GM18909 (cell line): ENCODE measurements around the gene PCSK2.

Experiments
- ATAC-seq: cut with Tn5 transposase; IDR thresholded peaks from one replicate; pipeline ENCODE4 v1.9.1; 2021; ENCODE audit warnings: mild to moderate bottlenecking; ENCODE audit not compliant: unreplicated experiment, poor library complexity

The PCSK2 gene

DNA sequence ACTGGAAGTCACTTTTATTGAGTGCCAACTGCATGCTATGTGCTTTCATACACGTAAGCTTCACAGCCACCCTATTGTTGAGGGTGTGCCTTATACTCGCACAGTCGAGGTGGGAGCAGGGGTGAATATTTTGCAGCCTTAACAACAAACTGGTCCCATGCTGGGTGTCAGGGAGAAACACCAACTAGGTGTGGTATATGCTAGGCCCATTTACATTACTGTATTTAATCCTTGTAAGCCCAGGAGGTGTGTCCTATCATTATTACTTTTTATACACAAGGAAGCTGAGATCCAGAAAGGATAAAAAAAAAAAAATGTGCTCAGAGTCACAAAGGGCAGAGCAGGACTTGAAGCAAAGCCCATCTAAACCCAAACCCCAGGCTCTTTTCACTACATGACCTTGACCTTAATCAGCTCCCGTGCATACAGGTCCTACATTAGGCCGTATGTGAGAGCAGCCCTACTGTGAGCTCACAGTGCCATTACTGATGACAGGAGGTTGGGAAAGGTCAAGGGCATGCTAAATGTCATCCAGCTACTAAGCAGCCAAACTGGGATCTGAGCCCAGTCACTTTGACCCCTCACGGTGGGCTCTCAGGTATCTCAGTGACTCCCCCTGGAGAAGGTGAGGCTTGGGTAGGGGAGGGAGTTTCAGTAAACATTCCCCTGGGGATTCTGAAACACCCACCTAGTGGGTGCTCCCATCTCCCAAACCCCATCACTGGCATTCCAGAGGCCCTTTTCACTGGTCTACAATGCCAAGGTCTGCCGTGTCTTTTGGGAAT, 242.6 kb downstream of the PCSK2 start:
- ATAC-seq: no peak

DNA sequence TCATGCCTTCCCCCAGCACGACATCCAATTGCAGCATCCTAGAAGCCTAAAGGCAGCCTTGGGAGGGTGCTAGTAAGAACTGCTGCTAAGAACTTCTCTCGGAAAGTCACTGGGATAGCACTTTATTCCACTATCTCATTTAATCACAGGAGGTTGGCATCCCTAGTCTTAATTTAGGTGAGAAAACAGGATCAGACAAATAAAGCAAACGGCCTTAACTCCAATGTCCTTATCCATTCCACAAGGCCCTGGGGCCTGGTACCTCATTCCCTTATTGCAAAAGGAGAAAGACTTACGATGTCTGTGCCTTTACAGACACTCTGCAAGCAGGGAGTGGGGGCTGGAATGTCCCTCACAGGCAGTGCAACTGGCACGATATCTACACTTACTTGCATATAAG, 243.7 kb downstream of the PCSK2 start:
- no peak for ATAC-seq

DNA sequence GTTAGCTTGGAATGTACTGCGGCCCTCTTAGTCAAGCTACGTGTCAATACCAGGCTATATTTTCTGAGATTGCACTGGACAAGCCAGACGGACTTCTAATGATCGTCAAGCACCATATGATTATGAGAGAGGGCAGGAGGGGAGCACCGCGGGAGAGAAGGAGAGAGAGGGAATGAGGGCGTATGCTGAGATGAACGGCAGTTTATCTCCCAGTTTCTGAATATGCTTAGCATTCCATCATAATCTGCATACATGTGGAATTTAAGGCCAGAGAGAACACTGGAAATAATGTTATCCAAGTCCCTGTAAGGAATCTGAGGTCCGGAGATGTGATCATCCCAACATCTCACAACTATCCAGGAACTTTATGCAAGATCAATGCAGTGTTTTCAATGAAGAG, 244.1 kb downstream of the PCSK2 start:
- no peak for ATAC-seq

DNA sequence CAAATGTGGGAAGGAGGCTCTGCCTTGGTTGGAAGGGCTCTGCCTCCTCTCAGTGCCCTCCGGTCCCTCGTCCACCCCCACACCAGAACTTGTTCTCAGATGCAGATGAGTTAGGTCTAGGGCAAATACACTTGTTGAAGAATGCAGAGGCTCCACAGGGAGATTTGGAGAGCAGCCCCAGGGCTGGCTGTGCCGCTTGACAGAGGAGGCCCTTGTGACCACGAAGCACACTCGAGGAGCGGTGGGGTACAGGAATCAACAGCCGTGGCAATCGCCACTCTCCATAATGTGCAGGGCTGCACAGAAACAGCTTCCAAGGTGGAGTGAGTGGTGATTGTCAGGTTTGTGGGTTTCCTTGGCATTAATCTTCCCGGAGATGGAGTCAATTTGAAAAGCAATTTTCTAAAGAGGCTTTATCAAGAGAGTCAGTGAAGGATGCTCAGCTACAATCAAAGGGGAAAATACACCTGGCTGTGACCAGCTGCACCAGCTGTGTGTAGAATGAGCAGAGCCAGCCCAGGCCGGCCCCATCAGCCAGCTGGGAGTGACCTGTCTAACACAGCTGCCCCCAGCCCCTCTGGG, 244.9 kb downstream of the PCSK2 start:
- ATAC-seq: no peak

DNA sequence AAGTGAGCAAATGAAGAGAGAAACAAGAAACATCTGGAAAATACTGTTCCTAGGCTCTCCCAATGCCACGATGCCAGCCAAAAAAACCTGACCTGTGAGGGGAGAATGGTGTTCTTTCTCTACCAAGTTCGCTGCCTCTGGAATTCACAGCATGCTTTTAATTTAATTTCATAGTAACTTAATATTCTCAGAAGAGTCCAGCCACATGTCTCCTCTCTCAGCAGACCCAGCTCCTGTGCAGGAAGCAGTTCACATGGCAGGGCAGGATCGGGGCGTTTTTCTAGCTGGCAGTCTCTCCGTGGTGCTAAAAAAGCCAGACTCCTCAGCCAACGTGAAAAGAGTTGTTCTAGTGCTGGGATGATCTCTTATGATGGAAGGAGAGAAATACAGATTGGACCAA, 246.8 kb downstream of the PCSK2 start:
- ATAC-seq: no peak

DNA sequence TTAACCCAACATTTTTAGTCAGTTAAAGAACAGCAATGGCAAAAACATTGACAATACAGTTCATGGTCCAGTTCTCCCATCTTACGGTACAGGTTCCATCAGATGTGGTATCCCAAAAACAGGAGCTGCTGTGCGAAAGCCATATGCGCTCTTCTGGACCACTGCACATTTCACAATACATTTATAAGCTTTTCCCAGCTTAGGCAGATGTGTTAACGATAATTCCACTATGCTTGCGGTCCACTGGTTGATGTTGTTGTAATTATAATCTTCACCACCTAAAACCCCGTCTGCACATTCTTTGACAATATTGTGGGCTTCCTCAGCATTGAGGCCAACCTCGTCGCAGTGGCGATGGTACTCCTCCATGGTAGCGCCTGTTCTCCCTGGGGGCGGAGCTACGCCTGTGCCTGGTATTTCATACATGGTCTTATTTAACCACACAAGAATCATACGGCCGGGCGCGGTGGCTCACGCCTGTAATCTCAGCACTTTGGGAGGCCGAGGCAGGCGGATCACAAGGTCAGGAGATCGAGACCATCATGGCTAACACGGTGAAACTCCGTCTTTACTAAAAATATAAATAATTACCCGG, 252.3 kb downstream of the PCSK2 start:
- no peak for ATAC-seq

DNA sequence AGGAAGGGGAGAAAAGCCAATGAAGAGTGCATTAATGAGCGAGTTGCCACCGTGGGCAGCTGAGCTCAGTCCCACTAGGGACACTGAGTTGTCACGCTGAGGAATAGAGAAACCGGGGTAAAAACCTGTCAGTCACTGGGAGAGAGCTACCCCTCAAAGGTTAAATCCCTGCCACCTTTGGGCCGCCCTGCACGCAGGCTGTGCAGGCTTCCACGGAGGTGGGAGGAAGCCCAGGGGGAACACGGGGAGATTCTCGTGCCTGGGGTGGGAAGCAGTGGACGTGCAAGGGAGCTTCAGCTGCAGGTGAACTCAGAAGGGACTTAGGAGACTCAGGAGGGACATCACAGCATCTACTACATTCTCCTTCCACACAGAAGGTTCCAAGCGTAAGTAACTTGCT, 253.9 kb downstream of the PCSK2 start:
- ATAC-seq: no peak

DNA sequence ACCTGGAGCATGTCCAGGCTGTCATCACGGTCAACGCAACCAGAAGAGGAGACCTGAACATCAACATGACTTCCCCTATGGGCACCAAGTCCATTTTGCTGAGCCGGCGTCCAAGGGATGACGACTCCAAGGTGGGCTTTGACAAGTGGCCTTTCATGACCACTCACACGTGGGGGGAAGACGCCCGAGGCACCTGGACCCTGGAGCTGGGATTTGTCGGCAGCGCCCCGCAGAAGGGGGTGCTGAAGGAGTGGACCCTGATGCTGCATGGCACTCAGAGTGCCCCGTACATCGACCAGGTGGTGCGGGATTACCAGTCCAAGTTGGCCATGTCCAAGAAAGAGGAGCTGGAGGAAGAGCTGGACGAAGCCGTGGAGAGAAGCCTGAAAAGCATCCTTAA, 254.8 kb downstream of the PCSK2 start:
- ATAC-seq: no peak

DNA sequence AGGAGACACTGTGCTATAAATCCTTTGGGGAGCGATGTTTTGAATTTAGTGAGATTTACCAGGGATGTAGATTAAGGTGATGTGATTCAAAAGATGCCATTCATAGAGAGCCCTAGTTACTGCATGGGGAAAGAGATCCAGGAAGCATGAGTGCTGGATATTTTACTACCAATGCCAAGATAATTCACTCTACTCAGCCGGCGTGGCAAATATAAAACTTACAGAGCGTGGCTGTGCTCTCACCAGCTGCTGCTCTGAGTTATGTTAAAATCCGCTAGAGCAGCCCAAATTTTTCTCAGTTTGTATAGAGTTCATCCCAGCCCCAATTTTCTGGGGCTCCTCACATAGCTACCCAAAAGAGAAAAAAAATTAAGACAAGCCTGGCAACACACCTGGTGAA, 255.7 kb downstream of the PCSK2 start:
- no peak for ATAC-seq

DNA sequence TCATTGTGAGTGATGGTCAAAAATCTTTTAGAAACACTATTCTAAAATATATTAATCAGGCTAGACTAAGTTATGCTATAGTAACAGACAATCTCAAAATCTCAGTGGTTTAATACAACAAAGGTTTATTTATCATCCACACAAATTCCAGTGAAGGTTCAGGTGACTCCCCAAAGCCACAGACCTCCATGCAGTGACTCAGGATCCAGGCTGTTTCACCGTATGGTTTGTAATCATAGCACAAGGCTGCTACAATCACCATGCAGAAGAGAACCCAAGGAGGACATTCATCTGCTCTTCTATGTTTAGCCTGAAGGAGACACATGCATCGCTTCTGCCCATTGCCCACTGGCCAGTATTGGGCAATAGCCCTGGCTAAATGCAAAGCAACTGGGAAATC, 258.2 kb downstream of the PCSK2 start:
- ATAC-seq: no peak

DNA sequence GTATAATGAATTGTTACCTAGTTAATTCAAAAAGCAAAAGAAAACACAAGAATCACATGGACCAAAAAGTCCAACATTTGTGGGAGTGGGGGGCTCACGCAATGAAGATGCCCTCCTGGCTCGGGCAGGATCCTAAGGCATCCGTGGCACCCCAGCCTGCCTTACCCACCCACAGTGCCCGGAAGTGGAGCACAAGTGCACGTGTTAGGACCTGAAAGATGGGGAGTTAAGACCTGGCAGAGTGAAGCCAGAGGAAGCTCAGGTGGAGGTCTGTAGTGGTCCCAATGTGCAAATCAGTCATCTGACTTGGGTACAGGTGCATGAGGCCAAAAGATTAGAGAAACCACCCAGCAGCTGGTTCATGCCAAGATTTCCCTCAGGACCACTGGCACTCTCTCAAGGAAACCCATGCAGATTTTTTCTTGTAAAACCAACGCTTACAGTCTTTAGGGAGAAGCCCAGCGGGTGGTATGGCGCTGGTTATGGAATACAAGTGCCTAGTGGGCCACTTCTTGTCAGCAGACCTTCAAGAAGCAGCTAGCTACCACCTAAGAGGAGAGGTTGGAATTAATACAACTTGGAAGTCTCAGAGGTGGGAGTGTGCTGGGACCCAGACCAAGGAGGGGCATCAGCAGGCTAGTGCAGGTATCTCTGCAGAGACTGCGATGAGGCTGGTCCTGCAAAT, 262.2 kb downstream of the PCSK2 start:
- no peak for ATAC-seq

DNA sequence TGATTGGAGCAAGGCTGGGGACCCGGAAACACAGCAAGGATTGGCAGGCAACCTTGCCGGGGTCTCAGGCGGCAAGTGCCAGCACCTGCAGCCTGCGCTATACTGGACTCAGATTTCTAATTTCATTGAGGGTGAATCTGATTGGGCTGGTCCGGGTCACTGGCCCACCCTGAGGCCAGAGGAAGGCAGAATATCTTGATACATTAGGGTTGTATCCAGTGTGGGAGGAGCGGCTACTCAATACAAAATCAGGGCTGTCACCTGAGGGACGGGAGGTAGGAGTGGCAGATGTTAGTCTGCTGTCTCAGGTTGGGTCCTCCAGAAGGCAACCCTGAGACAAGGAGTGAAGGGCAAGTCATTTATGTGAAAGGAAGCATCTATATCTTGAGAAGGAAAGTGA, 263.7 kb downstream of the PCSK2 start:
- ATAC-seq: no peak

DNA sequence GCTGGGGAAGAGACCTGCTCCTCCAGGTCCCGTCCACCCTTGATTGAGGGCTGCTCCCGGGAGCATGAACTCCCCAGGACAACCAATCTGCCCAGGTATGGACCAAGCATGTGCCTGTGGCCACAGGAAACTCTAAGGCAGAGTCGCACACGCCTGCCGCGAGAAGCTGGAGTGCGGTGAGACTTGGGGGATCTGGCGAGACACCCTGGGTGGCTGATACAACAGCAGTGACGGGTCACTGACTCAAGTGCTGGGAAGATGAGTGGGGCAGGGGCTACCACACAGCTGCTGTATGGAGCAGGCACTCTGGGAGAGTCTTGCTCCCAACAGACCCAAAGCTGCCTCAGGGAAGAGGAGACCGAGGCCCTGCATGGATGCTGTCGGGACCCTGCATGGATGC, 264.2 kb downstream of the PCSK2 start:
- no peak for ATAC-seq

DNA sequence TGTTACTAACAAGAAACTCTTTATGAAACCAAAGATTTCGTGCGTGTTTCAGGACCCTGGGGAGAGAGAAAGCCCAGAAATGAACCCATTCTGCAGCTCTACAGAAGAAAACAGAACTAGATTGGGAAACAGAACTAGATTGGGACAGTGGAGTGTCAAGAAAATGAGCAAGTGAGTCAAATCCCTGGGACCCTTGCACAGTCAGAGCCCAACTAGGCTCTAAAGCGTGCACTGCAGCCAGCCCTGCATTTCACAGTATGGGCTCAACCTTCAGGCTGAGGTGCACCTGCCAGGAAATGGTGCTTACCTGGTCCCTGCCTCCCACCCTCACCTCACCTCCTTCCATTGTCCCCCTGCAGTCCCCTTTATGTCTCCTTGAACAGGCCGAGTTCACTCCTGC, 264.6 kb downstream of the PCSK2 start:
- ATAC-seq: no peak

DNA sequence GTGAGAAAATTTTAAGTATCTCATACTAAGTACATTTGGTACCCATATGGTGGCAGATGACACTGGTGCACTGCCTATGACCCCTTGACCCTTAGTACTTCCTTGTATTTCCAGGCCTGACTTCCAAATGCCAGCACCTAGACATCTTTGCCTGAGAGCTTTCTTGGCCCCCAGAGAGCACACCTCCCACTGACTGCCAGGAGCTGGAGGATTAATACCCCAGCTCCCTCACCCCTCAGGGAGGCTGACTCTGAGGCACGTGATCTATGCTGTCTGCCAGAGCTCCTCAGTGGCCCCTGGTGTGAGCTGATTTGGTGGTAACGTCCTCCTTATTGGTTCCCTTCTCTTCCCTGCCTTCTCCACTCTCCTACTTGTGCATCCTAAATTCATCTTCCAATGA, 266.3 kb downstream of the PCSK2 start:
- ATAC-seq: no peak

DNA sequence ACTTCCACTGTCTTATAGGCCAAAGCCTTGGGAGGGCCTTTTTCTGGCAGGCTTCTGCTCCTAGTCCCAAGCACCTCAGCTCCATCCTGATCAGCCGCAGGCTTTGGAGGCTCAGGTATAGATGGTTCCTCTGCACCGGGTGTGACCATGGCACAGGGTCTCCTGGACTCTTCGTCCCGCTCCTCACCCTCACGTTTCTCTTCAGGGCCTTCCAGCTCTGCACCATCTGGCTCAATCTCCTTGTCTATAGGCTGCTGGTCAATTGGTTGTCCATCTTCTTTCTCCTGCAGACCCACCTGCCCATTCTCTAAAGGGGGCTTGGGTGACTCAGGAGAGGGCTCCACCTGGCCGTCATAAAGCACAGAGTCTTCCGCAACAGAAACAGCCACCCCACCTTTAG, 267.4 kb downstream of the PCSK2 start:
- ATAC-seq: no peak

DNA sequence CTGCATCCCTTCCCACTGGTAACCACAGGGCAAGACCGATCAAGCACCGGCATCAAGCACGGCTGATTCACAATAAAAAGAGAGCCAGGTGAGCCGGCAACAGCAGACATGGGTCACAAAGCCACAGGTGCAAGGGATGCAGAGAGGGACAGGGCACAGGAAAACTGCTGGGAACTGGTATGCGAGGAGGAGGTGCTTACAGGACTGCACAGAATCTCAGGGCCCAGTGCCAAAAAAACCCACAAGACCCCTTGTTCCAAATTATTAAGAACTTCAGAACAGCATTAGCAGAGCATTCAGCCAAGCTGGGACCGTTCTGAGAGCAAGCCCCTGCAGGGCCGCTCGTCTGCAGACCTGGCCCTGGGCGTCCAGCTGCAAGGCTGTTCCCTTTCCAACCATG, 269.0 kb downstream of the PCSK2 start:
- no peak for ATAC-seq

DNA sequence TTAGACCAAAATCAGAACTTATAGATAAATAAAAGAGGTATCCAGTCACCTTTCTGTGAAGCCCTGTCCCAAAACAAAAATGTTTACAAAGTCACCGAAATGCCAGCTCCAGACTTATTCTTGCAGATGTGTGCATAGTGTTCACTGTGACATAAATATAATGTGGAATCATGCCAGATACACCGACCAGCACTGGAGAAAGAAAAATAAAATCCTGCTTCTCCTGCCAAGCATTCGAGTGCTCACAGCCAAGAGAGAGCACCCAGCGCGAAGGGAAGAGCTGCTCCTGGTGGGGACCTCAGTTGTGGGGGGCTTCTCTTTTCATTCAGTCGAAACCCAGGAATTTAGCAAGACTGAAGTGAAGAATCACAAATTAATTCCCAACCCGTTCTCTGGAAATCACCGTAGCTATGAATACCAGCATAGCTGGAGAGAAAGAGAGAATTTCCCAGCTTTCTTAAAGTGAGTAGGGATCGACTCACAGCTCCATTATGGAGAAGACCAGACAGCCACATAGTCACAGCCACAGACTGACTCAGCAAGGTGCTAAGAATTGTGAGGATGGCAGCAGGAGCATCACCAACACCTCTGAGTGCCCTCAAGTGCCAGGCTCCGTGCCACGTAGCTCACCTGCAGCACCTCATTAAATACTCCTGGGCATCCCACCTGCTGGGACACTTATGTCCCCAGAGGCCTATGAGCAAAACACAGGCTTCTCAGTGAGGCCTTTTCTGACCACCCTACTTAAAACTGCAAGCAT, 271.2 kb downstream of the PCSK2 start:
- no peak for ATAC-seq

DNA sequence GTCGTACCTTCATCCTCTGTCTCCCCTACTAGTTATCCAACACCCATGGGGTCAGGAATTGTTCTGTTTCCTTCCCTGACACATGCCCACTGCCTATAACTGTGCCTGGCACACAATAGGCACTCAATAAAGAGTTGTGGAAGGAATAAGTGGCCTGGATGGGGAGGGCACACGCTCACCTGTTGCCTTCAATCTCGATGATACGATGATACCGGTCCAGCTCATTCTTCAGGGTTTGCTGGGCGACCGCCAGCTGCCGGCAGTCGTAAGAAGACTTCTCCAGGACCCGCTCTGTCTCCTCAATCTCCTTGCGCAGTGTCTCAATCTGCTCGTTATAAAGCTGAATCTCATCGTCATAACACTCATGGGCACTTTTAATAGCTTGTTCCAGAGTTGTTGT, 271.8 kb downstream of the PCSK2 start:
- ATAC-seq: no peak

DNA sequence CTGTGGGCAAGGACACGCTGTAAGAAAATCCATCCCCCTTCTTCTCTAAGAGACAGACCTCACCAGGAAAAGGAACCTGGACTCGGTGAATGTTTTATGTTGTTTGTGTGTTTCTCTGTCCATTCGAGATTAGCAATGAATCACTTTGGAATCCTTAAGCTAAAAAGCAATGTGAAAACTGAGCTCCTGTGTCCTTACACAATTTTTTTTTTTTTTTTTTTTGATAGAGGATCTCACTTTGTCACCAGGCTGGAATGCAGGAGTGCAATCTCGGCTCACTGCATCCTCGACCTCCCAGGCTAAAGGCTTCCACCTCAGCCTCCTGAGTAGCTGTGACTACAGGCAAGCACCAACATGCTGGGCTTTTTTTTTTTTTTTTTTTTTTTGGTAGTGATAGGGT, 272.2 kb downstream of the PCSK2 start:
- ATAC-seq: no peak

DNA sequence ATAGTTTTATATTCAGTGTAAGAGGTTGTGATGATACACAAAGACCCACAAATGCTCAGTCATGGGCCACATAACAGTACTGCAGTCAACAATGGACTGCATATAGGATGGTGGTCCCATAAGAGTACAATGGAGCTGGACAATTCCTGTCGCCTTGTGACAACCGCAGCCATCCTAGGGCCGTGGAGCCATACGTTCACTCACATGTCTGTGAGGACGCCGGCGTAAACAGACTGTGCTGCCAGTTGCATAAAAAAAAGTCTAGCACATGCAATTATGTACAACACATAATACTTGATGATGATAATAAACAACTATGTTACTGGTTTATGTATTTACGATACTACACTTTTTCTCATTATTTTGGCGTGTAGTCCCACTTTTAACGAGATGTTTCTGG, 273.4 kb downstream of the PCSK2 start:
- ATAC-seq: no peak
